H9 (cell line): ENCODE data around the gene CACNA2D4. TPM values are rescaled to one million over a fixed set of nuclear protein-coding genes. Genes with fewer than 3 reads are reported as not detected.

Experiments
- DNase-seq: peaks from one replicate; pipeline ENCODE4 v3.0.0-alpha.2; 2017
- H2AFZ ChIP-seq: one replicate; pipeline ENCODE4 v1.6.1; 2013; ENCODE audit warnings: mild to moderate bottlenecking, low read length, control low read depth, moderate library complexity
- H2AK5ac ChIP-seq: 2 replicates; pipeline ENCODE4 v1.6.1; 2013; ENCODE audit warnings: low read length, control low read depth, mixed read lengths; ENCODE audit not compliant: insufficient read length
- H2BK120ac ChIP-seq: one replicate; pipeline ENCODE4 v1.6.1; 2013; ENCODE audit warnings: low read depth, mild to moderate bottlenecking, low read length, control low read depth, inconsistent platforms; ENCODE audit not compliant: poor library complexity, severe bottlenecking
- H2BK12ac ChIP-seq: 2 replicates; pipeline ENCODE4 v1.6.1; 2013; ENCODE audit warnings: low read length, control low read depth, mixed read lengths, low read depth; ENCODE audit not compliant: insufficient read length
- H2BK15ac ChIP-seq: 2 replicates; pipeline ENCODE4 v1.6.1; 2013; ENCODE audit warnings: low read depth, low read length, control low read depth
- H2BK20ac ChIP-seq: one replicate; pipeline ENCODE4 v1.6.1; 2013; ENCODE audit warnings: low read depth, mild to moderate bottlenecking, low read length, control low read depth, inconsistent platforms; ENCODE audit not compliant: poor library complexity, severe bottlenecking
- H2BK5ac ChIP-seq: 2 replicates; pipeline ENCODE4 v1.6.1; 2013; ENCODE audit warnings: low read length, control low read depth, mixed read lengths; ENCODE audit not compliant: insufficient read length
- H3K14ac ChIP-seq: 2 replicates; pipeline ENCODE4 v1.6.1; 2013; ENCODE audit warnings: low read length, control low read depth; ENCODE audit not compliant: insufficient read depth
- H3K18ac ChIP-seq: 2 replicates; pipeline ENCODE4 v1.6.1; 2013; ENCODE audit warnings: low read depth, mild to moderate bottlenecking, mixed read lengths, low read length, control low read depth; ENCODE audit not compliant: insufficient read length
- H3K23ac ChIP-seq: 2 replicates; pipeline ENCODE4 v1.6.1; 2013; ENCODE audit warnings: low read length, control low read depth, mixed read lengths, low read depth; ENCODE audit not compliant: insufficient read length
- H3K23me2 ChIP-seq: 2 replicates; pipeline ENCODE4 v1.6.1; 2013; ENCODE audit warnings: low read depth, mild to moderate bottlenecking, mixed read lengths, low read length, control low read depth; ENCODE audit not compliant: insufficient read length, poor library complexity, severe bottlenecking
- H3K27ac ChIP-seq: 2 replicates; pipeline ENCODE4 v1.5.1; 2013; ENCODE audit warnings: low read length, control low read depth, mixed read lengths, low read depth; ENCODE audit not compliant: insufficient read length
- H3K27me3 ChIP-seq: 2 replicates; pipeline ENCODE4 v1.6.1; 2013; ENCODE audit warnings: low read length, control low read depth, inconsistent platforms; ENCODE audit not compliant: insufficient read depth
- H3K4ac ChIP-seq: 2 replicates; pipeline ENCODE4 v1.6.1; 2013; ENCODE audit warnings: low read depth, mild to moderate bottlenecking, control low read depth, inconsistent platforms, low read length, moderate library complexity
- H3K4me1 ChIP-seq: 2 replicates; pipeline ENCODE4 v1.6.1; 2013; ENCODE audit warnings: low read length, control low read depth, inconsistent platforms; ENCODE audit not compliant: insufficient read depth
- H3K4me2 ChIP-seq: 2 replicates; pipeline ENCODE4 v1.6.1; 2013; ENCODE audit warnings: low read length, control low read depth, mixed read lengths; ENCODE audit not compliant: insufficient read length, insufficient read depth
- H3K56ac ChIP-seq: 2 replicates; pipeline ENCODE4 v1.6.1; 2013; ENCODE audit warnings: low read depth, mild to moderate bottlenecking, mixed read lengths, low read length, control low read depth; ENCODE audit not compliant: insufficient read length
- H3K79me1 ChIP-seq: 2 replicates; pipeline ENCODE4 v1.6.1; 2013; ENCODE audit warnings: low read depth, mild to moderate bottlenecking, moderate library complexity, low read length, control low read depth, inconsistent platforms; ENCODE audit not compliant: insufficient read depth, poor library complexity, severe bottlenecking
- H3K79me2 ChIP-seq: 2 replicates; pipeline ENCODE4 v1.6.1; 2013; ENCODE audit warnings: low read length, control low read depth, inconsistent platforms; ENCODE audit not compliant: insufficient read depth
- H3K9ac ChIP-seq: 2 replicates; pipeline ENCODE4 v1.6.1; 2013; ENCODE audit warnings: low read length, control low read depth, mixed read lengths; ENCODE audit not compliant: insufficient read length; ENCODE audit errors: extremely low read depth
- H3K9me3 ChIP-seq: one replicate; pipeline ENCODE4 v1.6.1; 2013; ENCODE audit warnings: low read depth, low read length, inconsistent platforms; ENCODE audit not compliant: control insufficient read depth
- H3T11ph ChIP-seq: one replicate; pipeline ENCODE4 v1.6.1; 2013; ENCODE audit warnings: mild to moderate bottlenecking, low read length, control low read depth, inconsistent platforms
- H4K20me1 ChIP-seq: one replicate; pipeline ENCODE4 v1.6.1; 2013; ENCODE audit not compliant: control insufficient read depth, insufficient read length, insufficient read depth
- H4K5ac ChIP-seq: 2 replicates; pipeline ENCODE4 v1.6.1; 2013; ENCODE audit warnings: low read depth, mild to moderate bottlenecking, mixed read lengths, low read length, control low read depth; ENCODE audit not compliant: insufficient read length
- H4K8ac ChIP-seq: replicated peaks from 2 replicates; pipeline ENCODE4 v1.6.1; 2013; ENCODE audit warnings: low read length, control low read depth, mixed read lengths, low read depth; ENCODE audit not compliant: insufficient read length
- H4K91ac ChIP-seq: 2 replicates; pipeline ENCODE4 v1.6.1; 2013; ENCODE audit warnings: low read depth, mild to moderate bottlenecking, moderate library complexity, mixed read lengths, low read length, control low read depth; ENCODE audit not compliant: insufficient read length
- H3K27ac Mint-ChIP-seq, 3 experiments: 2 replicates in 2 of 3; 3 replicates in 1 of 3; pipeline ENCODE4 v1.8.0; 2020 to 2021; ENCODE audit warnings: mixed read lengths in 3 of 3, mild to moderate bottlenecking in 1 of 3, moderate library complexity in 1 of 3
- H3K27me3 Mint-ChIP-seq: 2 replicates; pipeline ENCODE4 v1.8.0; 2021; ENCODE audit warnings: low read depth, mild to moderate bottlenecking, moderate library complexity, mixed read lengths
- H3K36me3 Mint-ChIP-seq, 3 experiments: 2 replicates in 2 of 3; 3 replicates in 1 of 3; pipeline ENCODE4 v1.8.0; 2020 to 2021; ENCODE audit warnings: low read depth in 3 of 3, mixed read lengths in 3 of 3; ENCODE audit not compliant: insufficient read depth in 1 of 3
- H3K4me1 Mint-ChIP-seq, 2 experiments: 2 replicates each; pipeline ENCODE4 v1.8.0; 2020; ENCODE audit warnings: mixed read lengths in 2 of 2
- H3K4me3 Mint-ChIP-seq, 2 experiments: 2 replicates in 1 of 2; 3 replicates in 1 of 2; pipeline ENCODE4 v1.8.0; 2020 to 2021; ENCODE audit warnings: mild to moderate bottlenecking in 2 of 2, mixed read lengths in 2 of 2, moderate library complexity in 1 of 2
- H3K9me3 Mint-ChIP-seq, 2 experiments: 2 replicates in 1 of 2; 3 replicates in 1 of 2; pipeline ENCODE4 v1.8.0; 2020; ENCODE audit warnings: mild to moderate bottlenecking in 2 of 2, mixed read lengths in 2 of 2, moderate library complexity in 1 of 2
- WGBS: extraction: QIAGEN DNeasy Blood & Tissue Kit; methylation state at CpG from one replicate; pipeline ENCODE4 v1.1.7; 2013; ENCODE audit warnings: missing lambda C conversion rate, low lambda C conversion rate, mixed read lengths; ENCODE audit not compliant: insufficient read length; ENCODE audit errors: extremely low coverage; 5-methylcytosine and 5-hydroxymethylcytosine counted together
- total RNA-seq: library from RNA; stranded (reverse); gene quantifications from 2 replicates; pipeline ENCODE4 v1.2.1, GENCODE V29; 2021
- TF ChIP-seq, protein P1 (sequence below): fragments of 200-600 bp; sonication (generic); conservative IDR thresholded peaks from 3 replicates; pipeline ENCODE4 v1.8.0; 2021; ENCODE audit warnings: antibody characterized with exemption, mild to moderate bottlenecking

CACNA2D4 gene
- total RNA-seq, 1 experiment from 2014 or later = 0.79 TPM

DNA sequence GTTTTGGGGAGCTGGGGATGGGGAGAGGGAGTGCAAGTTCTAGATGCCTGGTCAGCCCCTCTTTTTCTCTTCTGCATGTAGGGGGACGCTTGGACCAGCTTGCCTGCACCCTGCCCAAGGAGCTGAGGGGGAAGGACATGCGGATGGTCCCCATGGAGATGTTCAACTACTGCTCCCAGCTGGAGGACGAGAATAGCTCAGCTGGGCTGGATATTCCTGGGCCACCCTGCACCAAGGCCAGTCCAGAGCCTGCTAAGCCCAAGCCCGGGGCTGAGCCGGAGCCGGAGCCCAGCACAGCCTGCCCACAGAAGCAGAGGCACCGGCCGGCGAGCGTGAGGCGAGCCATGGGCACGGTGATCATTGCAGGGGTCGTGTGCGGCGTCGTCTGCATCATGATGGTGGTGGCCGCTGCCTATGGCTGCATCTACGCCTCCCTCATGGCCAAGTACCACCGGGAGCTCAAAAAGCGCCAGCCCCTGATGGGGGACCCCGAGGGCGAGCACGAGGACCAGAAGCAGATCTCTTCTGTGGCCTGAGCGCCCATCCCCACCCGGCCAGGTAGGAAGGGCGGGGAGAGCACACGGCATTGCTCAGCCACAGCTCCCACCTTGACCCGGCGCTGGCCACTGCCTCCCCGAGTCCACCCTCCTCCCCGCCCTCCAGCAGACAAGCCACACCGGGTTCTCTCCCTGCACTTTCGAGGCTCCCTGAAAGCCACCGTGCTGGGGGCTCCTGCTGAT, 84.1 kb downstream of the CACNA2D4 start:
- no peak overlapping the region for H3K27ac Mint-ChIP-seq
- H3T11ph ChIP-seq = no peak overlapping the region
- no peak overlapping the region for H3K9ac ChIP-seq
- no CpG with 5 or more reads among the region's 34 CpGs for WGBS
- H2BK20ac ChIP-seq = no peak overlapping the region
- peaks cover 37% of the 10 kb centered on the region for H3K27me3 Mint-ChIP-seq
- H3K23me2 ChIP-seq = no peaks in the 10 kb centered on the region
- H3K79me2 ChIP-seq = no peaks in the 10 kb centered on the region
- no peak for DNase-seq
- H3K79me1 ChIP-seq = no peaks in the 10 kb centered on the region
- H4K8ac ChIP-seq = no peak overlapping the region
- H3K27ac ChIP-seq = no peak overlapping the region
- no peak overlapping the region for H3K18ac ChIP-seq
- H4K5ac ChIP-seq = no peak overlapping the region
- H3K23ac ChIP-seq = no peak overlapping the region
- no peak overlapping the region for H2AFZ ChIP-seq
- no peaks in the 10 kb centered on the region for H3K36me3 Mint-ChIP-seq
- H3K4me1 Mint-ChIP-seq = peaks cover 13 to 36% of the 10 kb centered on the region in 2 experiments
- no peaks in the 10 kb centered on the region for H4K20me1 ChIP-seq
- H3K9me3 Mint-ChIP-seq = no peaks in the 10 kb centered on the region; a peak in 1 of 5 replicates
- no peak overlapping the region for H3K4ac ChIP-seq
- no peak overlapping the region for H3K56ac ChIP-seq
- no peak overlapping the region for H2BK12ac ChIP-seq
- H2AK5ac ChIP-seq = no peak overlapping the region
- no peak overlapping the region for H2BK120ac ChIP-seq
- H3K4me3 Mint-ChIP-seq = peak overlapping the region in 1 of 2 experiments; percentile 12; a peak in 1 of 5 replicates
- no peak overlapping the region for H3K14ac ChIP-seq
- H2BK15ac ChIP-seq = no peak overlapping the region
- H3K9me3 ChIP-seq = no peaks in the 10 kb centered on the region
- no peak overlapping the region for H4K91ac ChIP-seq
- H3K27me3 ChIP-seq = no peaks in the 10 kb centered on the region
- H2BK5ac ChIP-seq = no peak overlapping the region
- no peaks in the 10 kb centered on the region for H3K4me1 ChIP-seq
- no peak overlapping the region for H3K4me2 ChIP-seq
- TF ChIP-seq, protein P1, sequence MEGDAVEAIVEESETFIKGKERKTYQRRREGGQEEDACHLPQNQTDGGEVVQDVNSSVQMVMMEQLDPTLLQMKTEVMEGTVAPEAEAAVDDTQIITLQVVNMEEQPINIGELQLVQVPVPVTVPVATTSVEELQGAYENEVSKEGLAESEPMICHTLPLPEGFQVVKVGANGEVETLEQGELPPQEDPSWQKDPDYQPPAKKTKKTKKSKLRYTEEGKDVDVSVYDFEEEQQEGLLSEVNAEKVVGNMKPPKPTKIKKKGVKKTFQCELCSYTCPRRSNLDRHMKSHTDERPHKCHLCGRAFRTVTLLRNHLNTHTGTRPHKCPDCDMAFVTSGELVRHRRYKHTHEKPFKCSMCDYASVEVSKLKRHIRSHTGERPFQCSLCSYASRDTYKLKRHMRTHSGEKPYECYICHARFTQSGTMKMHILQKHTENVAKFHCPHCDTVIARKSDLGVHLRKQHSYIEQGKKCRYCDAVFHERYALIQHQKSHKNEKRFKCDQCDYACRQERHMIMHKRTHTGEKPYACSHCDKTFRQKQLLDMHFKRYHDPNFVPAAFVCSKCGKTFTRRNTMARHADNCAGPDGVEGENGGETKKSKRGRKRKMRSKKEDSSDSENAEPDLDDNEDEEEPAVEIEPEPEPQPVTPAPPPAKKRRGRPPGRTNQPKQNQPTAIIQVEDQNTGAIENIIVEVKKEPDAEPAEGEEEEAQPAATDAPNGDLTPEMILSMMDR = no peak
